HuH-7 (cell line): ENCODE data around the gene STOX1.
"Not testable (repeated sequence)": the region's sequence is repeated elsewhere in the genome, so short reads cannot be mapped to it uniquely, and the experiment has no call there.

ENCODE experiments used
- DNase-seq: peaks from one replicate; pipeline ENCODE4 v3.0.0; 2011; ENCODE audit warnings: low spot score

Gene STOX1, protein sequence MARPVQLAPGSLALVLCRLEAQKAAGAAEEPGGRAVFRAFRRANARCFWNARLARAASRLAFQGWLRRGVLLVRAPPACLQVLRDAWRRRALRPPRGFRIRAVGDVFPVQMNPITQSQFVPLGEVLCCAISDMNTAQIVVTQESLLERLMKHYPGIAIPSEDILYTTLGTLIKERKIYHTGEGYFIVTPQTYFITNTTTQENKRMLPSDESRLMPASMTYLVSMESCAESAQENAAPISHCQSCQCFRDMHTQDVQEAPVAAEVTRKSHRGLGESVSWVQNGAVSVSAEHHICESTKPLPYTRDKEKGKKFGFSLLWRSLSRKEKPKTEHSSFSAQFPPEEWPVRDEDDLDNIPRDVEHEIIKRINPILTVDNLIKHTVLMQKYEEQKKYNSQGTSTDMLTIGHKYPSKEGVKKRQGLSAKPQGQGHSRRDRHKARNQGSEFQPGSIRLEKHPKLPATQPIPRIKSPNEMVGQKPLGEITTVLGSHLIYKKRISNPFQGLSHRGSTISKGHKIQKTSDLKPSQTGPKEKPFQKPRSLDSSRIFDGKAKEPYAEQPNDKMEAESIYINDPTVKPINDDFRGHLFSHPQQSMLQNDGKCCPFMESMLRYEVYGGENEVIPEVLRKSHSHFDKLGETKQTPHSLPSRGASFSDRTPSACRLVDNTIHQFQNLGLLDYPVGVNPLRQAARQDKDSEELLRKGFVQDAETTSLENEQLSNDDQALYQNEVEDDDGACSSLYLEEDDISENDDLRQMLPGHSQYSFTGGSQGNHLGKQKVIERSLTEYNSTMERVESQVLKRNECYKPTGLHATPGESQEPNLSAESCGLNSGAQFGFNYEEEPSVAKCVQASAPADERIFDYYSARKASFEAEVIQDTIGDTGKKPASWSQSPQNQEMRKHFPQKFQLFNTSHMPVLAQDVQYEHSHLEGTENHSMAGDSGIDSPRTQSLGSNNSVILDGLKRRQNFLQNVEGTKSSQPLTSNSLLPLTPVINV

DNA sequence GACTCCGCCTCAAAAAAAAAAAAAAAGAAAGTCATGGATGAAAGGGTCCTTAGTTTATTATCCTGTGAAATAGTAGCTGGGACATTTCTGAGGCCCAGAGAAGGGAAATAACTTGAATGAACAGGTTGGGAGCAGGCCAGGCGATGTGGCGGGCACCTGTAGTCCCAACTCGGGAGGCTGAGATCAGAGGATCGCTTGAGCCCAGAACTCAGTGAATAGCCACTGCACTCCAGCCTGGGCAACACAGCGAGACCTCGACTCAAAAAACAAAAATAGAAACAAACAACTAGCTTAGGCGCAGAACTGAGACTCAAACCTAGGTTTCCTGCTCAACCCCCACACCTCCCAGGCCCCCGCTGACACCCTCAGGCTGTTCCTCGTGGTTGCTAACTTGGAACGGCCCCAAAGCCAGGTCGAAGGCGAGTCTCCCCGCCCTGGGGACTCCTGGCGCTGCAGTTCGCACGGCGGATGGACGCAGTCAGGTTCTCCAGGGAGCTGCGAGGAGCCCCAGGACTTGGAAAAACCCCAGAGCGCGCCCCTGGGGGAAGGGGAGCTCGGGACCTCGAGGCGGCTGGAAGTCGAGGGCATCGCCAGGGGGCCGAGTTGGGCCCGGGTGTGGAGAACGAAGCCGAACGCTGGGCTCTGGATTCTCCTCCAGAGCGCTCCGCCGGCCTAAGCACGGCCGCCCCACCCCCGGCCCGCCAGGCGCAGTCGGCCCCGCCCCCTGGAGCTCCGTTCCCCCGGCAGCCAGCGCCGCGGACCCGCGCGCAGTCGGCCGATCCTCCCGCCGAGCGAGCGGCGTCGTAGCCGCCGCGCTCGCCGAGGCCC lies at the start of gene STOX1:
STOX1 (plus strand) TSS at position 768 of the 828 bp plus-strand sequence. CDS start 93 bp downstream, outside the sequence.
- peak; percentile 71 for DNase-seq

DNA sequence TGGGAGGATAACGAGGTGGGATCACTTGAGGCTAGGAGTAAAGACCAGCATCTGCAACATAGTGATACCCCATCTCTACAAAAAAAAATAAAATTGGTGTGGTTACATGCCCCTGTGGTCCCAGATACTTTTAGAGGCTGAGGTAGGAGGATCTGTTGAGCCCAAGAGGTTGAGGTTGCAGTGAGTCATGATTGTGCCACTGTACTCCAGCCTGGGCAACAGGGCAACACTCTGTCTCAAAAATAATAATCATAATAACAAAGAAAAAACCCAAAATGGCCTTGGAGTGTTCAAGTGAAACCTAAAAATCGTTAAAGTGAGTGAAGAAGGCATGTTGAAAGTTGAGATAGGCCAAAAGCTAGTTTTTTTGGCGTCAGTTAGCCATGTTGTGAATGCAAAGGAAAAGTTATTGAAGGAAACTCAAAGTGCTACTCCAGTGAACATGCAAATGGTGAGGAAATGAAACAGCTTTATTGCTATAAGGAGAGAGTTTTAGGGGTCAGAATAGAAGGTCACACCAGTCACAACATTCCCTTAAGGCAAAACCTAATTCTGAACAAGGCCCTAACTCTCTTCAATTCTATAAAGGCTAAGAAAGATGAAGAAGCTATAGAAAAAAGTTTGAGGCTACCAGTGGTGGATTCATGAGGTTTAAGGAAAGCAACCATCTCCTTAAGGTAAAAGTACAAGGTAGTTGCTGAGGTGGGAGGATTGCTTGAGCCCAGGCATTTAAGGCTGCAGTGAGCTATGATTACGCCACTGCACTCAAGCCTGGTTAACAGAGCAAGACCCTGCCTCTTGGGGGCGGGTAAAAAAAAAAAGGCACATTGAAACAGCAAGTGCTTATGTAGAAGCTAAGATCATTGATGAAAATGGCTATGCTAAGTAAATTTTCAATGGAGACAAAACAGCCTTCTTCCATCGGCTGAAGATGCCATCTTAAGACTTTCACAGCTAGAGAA lies 45.4 kb upstream of the STOX1 start:
- no peak for DNase-seq

DNA sequence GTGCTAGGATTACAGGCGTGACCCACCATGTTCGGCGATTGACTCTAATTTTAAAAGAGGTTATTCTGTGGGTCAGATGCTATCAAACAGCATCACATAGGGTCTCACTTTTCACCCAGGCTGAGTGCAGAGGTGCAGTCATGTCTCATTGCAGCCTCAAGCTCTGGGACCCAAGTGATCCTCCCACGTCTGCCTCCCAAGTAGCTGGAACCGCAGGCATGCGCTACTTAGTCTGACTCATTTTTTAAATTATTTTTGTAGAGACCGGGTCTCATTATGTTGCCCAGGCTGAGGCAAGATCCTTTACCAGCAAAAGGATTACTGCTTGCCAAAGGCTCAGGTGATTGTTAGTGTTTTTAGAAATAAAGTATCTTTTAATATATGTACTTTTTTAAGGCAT lies 42.9 kb upstream of the STOX1 start:
- no peak for DNase-seq

DNA sequence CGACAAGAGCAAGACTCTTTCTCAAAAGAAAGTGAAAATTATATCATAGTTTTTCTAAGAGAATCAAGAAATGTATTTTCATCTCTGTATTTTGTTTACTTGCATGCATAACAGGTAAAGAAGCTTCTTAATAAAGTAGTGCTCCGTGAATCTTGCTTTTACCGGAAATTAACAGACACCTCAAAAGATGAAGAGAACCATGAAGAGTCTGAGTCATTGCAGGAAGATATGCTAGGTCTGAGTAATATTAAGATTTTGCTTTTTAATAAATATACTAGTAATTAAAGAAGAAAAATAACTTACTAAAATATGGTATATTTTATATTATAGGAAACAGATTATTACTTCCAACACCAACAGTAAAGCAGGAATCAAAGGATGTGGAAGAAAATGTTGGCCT lies 39.5 kb upstream of the STOX1 start:
- DNase-seq: no peak

DNA sequence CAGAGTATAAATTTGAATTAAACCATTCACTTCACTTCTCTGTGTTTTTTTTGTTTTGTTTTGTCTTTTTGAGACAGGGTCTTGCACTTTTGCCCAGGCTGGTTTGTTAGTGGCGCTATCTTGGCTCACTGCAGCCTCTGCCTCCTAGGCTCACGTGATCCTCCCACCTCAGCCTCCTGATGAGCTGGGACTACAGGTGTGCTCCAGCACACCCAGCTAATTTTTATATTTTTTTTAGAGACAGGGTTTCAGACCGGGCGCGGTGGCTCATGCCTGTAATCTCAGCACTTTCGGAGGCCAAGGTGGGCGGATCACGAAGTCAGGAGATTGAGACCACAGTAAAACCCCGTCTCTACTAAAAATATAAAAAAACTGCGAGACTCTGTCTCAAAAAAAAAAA lies 36.9 kb upstream of the STOX1 start:
- DNase-seq: no peak

DNA sequence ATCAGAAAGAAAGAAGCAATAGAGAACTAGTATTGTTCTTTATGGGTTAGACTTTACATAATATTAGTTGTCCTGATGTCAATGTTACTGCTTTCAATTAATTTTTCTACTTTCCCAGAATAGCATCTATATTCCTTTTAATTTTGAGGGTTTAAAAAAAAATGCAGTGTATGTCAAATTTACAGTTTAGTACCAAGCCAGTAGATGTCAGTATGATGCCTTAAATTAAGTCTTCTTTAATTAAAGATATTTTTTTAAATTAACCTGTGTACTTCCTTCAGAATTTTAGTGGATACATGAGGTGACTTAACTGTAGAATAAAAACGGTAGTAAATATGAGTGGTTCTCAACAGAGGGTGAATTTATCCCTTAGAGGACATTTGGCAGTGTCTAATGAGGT lies 35.2 kb upstream of the STOX1 start:
- no peak for DNase-seq

DNA sequence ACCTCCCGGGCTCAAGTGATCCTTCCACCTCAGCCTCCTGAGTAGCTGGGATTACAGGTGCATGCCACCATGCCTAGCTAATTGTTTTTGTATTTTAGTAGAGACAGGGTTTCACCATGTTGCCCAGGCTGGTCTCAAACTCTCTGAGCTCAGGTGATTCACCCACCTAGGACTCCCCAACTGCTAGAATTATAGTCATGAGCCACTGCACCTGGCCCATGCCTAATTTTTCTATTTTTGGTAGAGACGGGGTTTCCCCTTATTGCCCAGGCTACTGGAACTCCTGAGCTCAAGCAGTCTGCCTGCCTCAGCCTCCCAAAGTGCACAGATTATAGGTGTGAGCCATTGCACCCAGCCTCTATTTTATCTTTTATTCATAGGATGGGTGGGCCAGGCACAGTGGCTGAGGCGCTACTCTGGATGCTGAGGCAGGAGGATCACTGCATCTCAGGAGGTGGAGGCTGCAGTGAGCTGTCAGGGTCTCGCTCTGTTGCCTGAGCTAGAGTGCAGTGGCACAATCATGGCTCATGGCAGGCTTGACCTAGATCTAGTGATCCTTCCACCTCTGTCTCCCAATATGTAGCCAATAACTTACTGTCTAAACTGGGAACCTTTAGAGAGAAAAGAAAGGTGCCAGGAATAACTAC lies 31.3 kb upstream of the STOX1 start:
- DNase-seq: no peak

DNA sequence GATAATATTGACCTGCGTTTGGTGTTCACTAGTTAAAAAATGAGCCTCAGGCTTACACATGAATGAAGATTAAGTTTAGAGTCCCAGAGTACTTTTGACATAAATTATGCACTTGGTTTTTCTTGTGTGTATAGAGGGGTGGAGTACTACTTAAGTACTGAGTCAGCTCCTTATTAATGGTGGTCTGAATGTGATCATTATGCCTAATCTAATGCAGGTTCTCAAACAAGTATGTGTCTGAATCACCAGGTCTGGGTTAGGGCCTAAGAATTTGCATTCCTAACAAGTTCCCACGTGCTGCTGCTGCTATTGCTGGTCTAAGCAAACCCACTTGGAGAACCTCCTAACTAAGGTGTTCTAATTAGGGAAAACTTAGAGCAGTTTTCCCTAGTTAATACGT lies 30.7 kb upstream of the STOX1 start:
- no peak for DNase-seq

DNA sequence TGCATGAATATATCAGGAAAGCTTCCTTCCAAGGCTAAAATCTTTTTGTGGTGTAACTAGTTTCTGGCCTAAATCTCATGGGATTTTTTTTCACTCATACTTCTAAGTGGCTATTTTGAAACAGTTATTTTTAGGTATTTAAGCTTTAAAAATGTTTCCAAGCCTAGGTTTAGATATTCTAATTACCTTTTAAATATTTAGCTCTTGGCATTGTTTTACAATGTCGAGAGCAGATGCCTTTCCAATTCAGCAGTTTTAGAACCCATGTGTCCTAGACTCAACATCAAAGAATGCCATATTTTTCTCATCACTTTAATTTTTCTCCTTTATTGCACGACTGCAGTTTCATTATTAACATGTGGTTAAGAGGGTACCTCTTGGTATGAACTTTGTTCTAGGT lies 27.1 kb upstream of the STOX1 start:
- DNase-seq: no peak

DNA sequence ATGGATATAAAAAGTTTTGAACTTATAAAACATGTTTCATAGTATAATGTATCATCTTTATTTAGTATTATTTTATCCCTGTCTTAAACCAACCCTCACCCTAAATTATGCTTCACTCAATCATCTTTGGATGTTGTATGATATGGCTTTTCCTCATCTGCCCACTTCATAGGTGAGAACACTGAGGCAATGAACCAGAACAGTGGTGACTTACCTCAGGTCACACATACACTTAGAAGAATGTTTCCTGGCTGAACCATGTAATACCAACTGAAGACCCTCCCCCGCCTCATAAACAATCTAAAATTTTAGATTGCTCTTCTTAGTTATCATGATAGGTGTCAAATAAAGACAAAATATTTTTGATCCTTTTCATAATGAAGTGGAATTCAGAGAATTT lies 22.6 kb upstream of the STOX1 start:
- DNase-seq: no peak

DNA sequence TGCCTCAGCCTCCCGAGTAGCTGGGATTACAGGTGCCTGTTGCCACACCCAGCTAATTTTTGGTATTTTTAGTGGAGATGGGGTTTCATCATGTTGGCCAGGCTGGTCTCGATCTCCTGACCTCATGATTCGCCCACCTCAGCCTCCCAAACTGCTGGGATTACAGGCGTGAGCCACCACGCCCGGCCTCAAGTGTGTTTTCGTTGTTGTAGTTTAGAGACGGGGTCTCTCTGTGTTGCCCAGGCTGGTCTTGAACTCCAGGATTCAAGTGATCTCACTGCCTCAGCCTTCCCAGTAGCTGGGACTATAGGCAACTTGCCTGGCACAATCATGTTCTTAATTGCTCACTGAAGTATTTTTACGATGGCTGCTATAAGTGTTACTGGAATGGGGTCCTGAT lies 16.5 kb upstream of the STOX1 start:
- not testable (repeated sequence) for DNase-seq

DNA sequence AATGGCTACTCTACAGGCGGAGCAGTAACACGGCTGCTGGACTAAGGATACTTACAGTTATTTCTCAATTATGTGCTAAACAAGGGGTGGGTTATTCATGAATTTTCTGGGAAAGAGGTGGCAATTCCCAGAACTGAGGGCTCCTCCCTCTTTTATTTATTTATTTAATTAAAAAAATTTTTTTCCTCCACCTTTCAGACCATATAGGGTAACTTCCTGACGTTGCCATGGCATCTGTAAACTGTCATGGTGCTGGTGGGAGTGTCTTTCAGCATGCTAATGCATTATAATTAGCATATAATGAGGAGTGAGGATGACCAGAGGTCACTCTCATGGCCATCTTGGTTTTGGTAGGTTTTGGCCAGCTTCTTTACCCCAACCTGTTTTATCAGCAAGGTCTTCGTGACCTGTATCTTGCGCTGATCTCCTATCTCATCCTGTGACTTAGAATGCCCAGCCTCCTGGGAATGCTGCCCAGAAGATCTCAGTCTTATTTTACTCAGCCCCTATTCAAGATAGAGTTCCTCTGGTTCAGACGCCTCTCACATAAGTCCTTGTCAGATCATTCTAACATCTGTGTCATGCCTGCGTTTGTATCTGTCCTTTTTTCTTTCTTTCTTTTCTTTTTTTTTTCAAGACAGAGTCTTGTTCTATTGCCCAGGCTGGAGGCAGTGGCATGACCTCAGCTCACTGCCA lies 15.9 kb upstream of the STOX1 start:
- no peak for DNase-seq

DNA sequence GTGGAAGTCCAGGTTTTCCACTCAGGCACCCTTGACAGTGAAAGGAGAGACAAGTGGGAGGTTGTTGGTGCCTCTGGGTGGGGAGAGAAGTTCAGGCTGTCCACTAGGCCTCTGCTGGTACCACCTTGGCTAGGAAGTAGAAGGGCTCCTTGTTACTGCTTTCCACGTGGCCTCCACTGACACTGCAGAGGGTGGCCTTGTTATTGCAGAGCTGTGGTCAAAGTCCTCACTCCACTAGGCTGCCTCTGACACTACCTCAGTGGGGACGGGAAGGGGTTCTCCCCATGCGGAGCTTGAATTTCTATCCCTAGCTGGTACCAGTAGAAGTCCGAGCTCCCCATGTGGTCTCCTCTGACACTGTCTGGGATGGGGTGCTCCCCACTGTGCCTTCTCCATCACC lies 14.9 kb upstream of the STOX1 start:
- DNase-seq: no peak

DNA sequence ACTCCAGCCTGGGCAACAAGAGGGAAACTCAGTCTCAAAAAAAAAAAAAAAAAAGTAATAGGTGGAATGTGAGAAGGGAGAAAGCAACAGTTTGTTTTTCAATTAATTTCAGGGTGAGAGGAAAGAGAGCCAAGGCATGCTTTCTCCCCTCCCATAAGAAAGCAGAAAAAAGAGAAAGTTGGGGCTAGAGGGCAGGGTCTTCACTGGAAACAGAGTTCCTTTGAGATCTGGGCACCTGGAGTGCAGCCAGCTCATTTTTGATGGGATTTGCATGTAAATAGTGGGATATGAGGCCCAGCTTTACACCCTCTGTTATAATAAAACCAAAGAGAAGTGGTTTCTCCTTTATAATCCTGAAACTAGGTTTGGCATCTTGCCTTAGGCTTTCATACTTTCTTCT lies 13.8 kb upstream of the STOX1 start:
- DNase-seq: no peak

DNA sequence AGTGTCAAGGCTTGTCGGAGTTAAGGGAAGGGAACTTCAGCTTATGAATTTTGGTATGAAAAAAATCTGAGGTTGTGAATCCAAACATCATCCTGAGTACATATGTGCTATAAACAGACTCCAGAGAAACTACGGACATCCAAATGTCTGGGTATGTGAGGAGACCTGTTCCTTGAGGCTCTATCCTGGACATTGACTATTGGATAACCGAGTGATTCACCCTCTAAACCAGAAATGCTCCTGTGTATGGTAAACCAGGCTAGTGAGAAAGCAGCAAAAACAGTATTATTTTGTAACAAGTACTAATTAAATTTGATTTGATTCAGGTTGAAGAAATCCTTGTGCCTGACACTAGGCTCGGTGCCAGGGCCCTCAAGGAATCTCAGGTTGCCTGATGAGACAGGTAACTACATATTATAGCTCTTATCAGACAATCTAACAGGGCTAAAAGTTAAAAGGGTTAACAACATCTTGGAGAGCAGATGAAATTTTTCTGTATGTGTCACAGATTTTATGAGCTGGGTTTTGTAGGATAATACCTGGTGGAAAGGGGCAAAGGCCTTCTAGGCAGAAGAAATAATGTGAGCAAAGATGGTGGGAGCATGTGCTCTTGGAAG lies 10.4 kb upstream of the STOX1 start:
- DNase-seq: no peak

DNA sequence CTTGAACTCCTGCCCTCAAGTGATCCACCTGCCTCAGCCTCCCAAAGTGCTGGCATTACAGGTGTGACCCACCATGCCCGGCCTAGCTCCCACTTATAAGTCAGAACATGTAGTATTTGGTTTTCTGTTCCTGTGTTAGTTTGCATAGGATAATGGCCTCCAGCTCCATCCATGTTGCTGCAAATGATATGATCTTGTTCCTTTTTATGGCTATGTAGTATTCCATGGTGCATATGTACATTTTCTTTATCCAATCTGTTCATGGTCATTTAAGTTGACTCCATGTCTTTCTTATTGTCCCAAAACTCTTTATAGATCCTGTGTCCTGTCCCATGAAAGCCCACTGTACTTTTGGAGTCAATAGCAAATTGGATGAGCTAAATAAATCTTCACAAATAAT lies 7.0 kb upstream of the STOX1 start:
- not testable (repeated sequence) for DNase-seq

DNA sequence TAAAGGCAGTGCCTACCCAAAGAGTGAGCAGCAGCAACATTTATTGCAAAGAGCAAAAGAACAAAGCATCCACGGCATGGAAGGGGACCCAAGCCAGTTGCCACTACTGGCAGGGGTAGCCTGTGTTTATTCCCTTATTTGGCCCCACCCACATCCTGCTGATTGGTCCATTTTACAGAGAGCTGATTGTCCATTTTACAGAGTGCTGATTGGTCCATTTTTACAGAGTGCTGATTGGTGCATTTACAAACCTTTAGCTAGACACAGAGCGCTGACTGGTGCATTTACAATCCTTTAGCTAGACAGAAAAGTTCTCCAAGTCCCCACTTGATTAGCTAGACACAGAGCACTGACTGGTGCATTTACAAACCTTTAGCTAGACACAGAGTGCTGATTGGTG lies 4.7 kb upstream of the STOX1 start:
- DNase-seq: not testable (repeated sequence)

DNA sequence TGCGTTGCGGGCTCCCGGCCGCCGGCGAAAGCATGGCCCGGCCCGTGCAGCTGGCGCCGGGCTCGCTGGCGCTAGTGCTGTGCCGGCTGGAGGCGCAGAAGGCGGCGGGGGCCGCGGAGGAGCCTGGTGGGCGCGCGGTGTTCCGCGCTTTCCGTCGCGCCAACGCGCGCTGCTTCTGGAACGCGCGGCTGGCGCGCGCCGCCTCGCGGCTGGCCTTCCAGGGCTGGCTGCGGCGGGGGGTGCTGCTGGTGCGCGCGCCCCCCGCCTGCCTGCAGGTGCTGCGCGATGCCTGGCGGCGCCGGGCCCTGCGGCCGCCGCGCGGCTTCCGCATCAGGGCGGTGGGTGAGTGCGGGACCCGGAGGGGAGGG lies 245 bp downstream of the STOX1 start:
- DNase-seq: not testable (repeated sequence)

DNA sequence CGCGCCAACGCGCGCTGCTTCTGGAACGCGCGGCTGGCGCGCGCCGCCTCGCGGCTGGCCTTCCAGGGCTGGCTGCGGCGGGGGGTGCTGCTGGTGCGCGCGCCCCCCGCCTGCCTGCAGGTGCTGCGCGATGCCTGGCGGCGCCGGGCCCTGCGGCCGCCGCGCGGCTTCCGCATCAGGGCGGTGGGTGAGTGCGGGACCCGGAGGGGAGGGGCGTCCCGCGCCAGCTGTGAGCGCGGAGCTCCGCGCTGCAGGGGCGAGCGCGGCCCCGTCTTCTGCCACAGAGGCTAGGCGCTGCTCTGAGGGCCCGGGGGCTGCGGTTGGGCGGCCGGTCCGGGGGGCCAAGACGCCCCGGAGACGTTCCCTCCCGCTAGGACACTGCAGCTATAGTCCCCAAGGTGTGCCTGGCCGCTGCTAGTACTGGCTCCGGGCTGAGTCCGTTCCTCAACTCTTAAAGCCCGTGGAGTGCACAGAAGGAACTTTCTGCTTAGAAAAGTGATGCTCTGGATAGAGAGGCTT lies 811 bp downstream of the STOX1 start:
- DNase-seq: not testable (repeated sequence)
